Neural progenitor cell (in vitro differentiated cells): ENCODE results near the gene NXNL2.

Source experiments
- CTCF ChIP-seq: fragments of 200-600 bp; sonication (generic); IDR thresholded peaks from 2 replicates; pipeline ENCODE4 v1.5.1; 2017; ENCODE audit warnings: antibody characterized with exemption, mild to moderate bottlenecking
- EZH2phosphoT487 ChIP-seq: fragments of 200-600 bp; sonication (generic); IDR thresholded peaks from 2 replicates; pipeline ENCODE4 v1.6.1; 2017; ENCODE audit warnings: antibody characterized with exemption

- TF ChIP-seq CTCF = no peak
- no peak for TF ChIP-seq EZH2phosphoT487
Observed at GRCh38 chr9:88579050-88579715, 44.2 kb downstream of the NXNL2 start.
